Urothelium cell line (cell line): ENCODE measurements around the gene GRIP1.

Experiments used
- DNase-seq: peaks from one replicate; pipeline ENCODE4 v3.0.0; 2011; ENCODE audit warnings: low spot score, mixed read lengths
- FAIRE-seq: peaks from 2 replicates; lab custom pipeline; 2011; peaks lifted over from hg19 to GRCh38; lab: Jason Lieb, UNC

Gene GRIP1

DNA sequence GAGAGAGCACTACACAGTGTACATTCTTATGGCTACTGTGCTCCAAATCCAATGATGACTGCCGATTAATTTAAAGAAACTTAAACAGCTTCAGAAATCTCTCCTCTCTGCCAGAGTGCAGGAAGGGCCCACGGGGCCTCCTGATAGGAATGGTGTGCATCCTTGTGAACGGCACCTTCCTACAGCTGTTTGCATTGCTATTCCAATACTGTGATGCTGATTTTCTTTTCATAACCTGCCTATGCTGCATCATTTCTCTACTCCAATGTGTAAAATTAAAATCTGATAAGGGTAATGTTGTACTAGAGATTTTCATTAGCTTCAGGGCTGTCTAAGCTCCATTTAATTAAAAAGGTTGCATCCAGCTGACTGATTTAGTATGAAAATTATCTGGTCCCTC lies 217.5 kb downstream of the GRIP1 start:
- DNase-seq (no peak), FAIRE-seq (no peak)

DNA sequence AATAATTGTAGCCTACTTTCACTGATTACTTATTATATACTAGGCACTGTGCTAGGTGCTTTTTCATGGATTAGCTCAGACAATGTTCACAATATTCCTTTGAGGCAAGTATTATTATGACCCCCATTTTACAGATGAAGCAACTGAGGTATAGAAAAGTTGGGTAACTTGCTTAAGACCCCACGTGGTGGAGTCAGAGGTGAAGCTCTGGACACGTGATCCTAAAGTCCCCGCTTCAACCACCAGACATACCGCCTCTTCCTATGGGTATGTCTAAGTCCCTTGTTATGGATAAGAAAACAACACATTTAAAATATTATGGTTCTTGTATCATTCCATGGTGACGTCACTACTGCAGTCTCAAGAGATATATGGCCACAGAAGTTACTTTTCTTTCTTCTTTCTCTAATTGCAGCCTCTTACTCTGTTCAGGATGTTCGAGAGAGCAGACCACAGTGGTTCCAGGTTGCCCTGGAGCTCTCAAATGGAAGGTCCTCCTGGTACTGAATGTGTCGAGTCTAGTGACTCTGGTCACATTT lies 218.9 kb downstream of the GRIP1 start:
- no peak for FAIRE-seq
- DNase-seq = no peak

DNA sequence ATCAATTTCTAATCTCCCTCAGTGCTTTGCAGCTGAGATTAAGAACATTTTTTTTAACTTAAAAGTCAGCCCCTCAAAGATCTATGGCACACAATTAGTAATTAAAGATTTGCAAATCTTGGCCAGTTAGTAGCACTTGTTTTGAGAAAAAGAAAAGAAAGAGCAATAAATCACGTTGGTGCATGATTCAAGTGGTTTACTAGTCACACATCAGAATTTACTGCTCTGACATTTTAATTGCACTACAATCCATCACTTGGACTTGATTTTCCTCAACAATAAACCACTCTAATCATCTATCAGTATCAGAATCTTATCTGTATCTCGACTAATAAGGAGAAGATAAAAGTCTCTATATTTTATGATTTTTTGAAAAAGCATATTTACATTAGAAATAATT lies 222.3 kb downstream of the GRIP1 start:
- DNase-seq = no peak
- no peak for FAIRE-seq

DNA sequence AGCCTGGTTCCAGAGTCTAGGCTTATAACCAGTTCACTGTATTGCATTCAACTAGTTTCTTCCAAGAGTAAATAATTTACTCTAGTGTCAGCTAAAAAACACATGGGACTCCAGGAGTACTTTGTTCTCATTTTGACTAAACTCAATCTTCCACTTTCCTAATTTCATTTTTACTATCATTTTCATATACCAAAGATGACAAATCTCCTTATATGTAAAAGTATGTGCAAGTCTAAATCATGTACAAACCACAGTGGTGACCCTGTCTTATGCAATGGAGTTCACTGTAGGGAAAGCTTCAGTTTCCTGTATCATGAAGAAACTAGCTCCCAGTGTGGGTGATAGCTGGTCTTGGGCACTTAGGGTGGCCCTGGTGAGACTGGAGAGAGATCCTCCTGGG lies 225.0 kb downstream of the GRIP1 start:
- FAIRE-seq (no peak), DNase-seq (no peak)

DNA sequence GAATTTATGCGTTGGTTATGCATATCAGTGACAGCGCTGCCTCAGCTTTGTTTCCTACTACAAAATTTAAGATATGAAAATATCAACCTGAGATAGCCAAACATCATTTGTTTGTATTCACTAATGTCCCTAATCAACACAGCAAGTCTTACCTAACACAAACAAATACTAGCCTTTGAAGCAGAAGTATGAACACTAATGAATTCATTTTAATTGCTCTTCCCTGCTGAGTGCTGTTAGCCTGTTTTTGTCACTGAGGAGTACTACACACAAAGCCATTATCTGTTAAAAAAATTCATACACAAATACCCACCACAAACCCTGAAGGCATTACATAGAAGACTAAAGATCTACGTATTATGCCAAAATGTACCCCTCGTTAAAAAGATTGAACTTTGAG lies 225.8 kb downstream of the GRIP1 start:
- FAIRE-seq = no peak
- no peak for DNase-seq

- DNase-seq (no peak), FAIRE-seq (no peak)
Observed at GRCh38 chr12:66449531-66449930, 229.3 kb downstream of the GRIP1 start.

- DNase-seq (no peak), FAIRE-seq (no peak)
Observed at GRCh38 chr12:66447643-66448042, 231.2 kb downstream of the GRIP1 start.

DNA sequence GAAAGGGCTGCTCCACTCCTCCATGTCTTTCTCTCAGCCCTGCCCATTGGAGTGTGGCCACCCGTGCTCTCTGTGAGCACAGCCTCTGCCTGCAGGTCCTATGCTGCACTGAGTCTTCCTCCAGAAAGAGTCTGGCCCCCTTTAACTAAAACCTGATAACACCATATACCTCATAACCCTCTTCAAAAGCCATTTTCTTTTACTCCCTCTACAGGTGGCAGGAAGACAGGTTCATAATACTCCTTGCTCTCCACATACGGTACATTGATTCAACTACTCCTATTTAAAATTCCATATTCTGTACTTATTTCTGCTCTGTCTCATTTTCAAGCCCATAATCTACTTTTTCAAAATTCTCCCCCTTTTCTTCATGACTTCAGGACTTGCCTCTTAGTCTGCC lies 232.6 kb downstream of the GRIP1 start:
- DNase-seq (no peak), FAIRE-seq (no peak)

- FAIRE-seq (no peak), DNase-seq (no peak)
Observed at GRCh38 chr12:66441905-66442559, 236.8 kb downstream of the GRIP1 start.

- DNase-seq = no peak
- no peak for FAIRE-seq
Observed at GRCh38 chr12:66438601-66439000, 240.3 kb downstream of the GRIP1 start.

DNA sequence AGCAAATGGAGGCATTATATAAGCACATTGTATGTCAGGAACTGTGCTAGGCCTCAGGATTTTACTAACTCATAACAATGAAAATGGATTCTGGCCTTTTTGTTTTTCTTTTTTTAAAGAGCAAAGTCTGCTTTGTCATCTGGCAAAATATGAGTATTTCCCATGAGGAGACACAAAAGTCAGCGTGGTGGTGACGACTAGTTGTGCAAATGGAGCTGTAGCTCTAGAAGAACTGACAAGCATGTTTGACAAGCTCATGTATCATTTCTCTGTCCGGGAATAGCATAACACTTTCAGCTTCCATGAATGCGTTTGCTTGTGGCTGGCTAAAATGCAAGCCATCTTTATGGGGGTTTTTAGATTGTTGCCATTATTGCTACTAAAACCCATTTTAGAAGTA lies 248.8 kb downstream of the GRIP1 start:
- DNase-seq (no peak), FAIRE-seq (no peak)

DNA sequence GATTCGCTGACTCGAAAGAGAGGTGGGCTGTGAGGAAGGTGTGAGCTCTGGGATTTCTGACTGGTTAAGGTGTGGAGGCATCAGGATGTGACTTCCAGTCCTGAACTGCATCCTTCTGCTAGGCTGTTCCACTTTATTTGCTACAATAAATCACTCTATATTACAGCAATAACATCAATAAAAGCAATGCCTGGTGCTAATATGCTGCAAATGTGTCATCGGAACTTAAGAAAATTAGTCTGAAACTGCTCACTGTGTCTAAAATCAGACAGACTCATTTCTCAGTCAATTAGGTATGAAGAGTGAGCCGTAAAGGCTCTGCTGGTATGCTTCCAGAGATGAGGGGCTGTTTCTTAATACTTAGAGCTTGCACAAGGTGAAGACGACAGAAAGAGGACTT lies 250.0 kb downstream of the GRIP1 start:
- no peak for FAIRE-seq
- no peak for DNase-seq

DNA sequence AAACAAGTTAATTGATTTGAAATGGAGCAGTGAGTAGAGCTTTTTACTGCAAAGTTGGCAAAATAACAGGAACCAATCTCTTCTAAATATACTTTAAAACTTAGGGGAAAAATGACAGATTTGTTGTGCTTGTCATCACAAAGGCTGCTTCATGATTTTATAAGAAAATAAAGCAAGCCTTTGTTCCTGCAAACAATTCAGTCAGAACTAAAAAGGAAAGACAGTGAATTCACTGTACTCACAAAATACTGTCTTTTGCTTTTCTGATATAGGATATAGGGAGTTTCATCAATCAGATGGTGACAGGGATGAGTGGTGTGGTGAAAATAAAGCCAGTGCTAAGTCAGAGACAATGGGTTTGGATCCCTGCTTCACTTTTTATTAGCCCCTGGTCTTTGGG lies 250.6 kb downstream of the GRIP1 start:
- DNase-seq (no peak), FAIRE-seq (no peak)

DNA sequence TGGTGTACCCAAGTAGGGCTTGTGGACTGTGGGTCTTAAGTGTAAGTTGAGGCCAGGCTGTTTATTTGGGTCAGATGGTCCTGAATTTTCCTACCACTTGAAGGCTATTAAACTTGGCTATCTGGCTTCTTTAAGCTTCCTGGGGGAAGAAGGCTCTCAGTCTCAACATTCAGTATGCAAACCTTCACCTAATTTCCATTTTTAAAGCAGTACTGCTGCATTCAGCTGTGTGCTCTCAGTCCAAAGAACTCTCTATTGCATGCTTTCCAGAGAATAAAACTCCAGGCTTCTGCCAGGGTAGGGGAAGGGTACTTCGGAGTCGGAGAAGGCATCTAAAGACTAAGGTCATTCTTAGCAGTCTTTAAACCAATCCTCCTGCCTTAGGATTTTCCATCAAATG lies 252.2 kb downstream of the GRIP1 start:
- DNase-seq (no peak), FAIRE-seq (no peak)

DNA sequence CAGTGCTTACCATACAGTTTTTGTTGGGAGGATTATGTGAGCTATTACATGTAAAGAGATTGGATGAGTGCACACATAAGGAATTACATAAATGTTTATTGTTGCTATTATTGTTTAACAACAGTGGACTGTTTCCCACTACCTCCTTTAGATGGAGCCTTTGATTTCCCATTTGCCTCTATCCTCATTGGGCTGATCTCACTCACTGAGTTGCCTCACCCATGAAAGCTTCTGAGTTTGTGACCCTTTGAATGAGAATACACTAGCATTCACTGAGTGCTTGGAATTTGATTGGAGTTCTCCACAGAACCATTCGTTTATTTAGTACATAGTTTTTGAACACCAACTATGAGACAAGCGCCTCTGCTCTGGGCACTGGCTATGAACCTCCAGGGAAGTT lies 255.6 kb downstream of the GRIP1 start:
- FAIRE-seq (no peak), DNase-seq (no peak)

DNA sequence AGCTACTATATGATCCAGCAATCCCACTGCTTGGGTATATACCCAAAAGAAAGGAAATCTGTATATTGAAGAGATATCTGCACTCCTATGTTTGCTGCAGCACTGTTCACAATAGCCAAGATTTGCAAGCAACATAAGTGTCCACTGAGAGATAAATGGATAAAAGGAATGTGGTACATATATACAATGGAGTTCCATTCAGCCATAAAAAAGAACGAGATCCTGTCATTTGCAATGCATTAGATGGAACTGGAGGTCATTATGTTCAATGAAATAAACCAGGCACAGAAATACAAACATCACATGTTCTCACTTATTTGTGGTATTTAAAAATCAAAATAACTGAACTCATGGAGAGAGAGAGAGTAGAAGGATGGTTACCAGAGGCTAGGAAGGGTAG lies 260.0 kb downstream of the GRIP1 start:
- no peak for FAIRE-seq

GRCh38 chr12:66417217-66417616 lies 261.7 kb downstream of the GRIP1 start:
- FAIRE-seq (no peak), DNase-seq (no peak)

More for the DNA sequence above, 260.0 kb downstream of the GRIP1 start:
- no peak for DNase-seq

- no peak for FAIRE-seq
- no peak for DNase-seq
Observed at GRCh38 chr12:66409195-66409871, 269.5 kb downstream of the GRIP1 start.

- FAIRE-seq (no peak), DNase-seq (peak; percentile 11)
Observed at GRCh38 chr12:66405395-66405794, 273.5 kb downstream of the GRIP1 start.

DNA sequence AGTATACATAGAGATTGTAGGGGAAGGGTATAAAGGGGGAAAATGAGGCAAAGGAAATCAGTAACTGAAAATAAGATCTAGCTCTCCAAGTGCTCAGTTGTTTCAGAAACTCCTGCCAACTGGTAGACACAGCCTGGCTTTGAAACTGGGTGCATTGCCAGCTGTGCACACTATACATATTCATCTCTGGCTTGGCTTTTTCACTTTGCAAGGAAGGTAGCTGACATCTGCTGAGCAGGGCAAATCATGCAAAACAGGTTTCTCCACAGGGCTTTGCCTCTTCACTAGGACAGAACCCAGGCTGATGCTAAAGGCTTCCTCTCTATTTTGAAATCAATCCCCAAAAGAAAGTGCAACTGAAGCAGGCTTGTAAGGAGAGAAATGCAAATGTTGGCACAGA lies 275.1 kb downstream of the GRIP1 start:
- FAIRE-seq (no peak), DNase-seq (no peak)

DNA sequence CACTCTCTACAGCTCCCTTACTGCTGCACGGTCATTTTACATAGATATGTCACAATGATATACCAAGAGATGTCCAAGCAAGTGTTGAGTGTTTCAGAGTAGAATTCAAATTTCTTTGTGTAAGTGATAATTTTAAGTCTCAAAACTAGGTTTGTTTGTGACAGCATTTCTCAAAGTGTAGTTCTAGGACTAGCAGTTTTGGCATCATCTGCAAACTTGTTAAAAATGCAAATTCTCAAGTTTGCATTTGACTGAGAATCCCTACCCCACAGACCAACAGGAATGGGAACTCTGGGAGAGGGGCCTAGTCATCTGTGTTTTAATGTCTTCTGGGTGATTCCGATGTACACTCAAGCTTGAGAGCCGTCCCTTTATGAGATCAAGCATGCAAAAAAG lies 279.0 kb downstream of the GRIP1 start:
- DNase-seq (no peak), FAIRE-seq (no peak)
